A549 (cell line): Measurements from ENCODE around the gene SLC3A2. TPM values are rescaled to one million over a fixed set of nuclear protein-coding genes. Genes with fewer than 3 reads are reported as not detected.

ENCODE experiments used
- ATAC-seq, 2 experiments: fragments of 200-7000 bp in 1 of 2; fragments of >200 bp in 1 of 2; cut with Nextera tagmentation in 1 of 2; cut with Tn5 transposase in 1 of 2; 3 replicates each; pipeline versions ENCODE4 v1.8.0 to v1.9.1; 2018 to 2020; ENCODE audit warnings: mild to moderate bottlenecking in 1 of 2, moderate library complexity in 1 of 2
- CTCF ChIA-PET: fragments of 300-600 bp; sonication (Branson Sonifier 250); formaldehyde crosslinking; extraction: SDS; loops from one replicate; lab custom pipeline; 2021; ENCODE audit warnings: antibody characterized with exemption, inconsistent platforms; lab: Yijun Ruan, JAX
- POLR2A ChIA-PET: fragments of 350-600 bp; formaldehyde crosslinking; extraction: SDS; loops from one replicate; lab custom pipeline; 2021; ENCODE audit warnings: antibody characterized with exemption, inconsistent platforms; lab: Yijun Ruan, JAX
- DNase-seq, 2 experiments: peaks; one replicate each; pipeline versions ENCODE4 v3.0.0 to v3.0.0-alpha.2; 2011 to 2016; ENCODE audit warnings: low read depth in 1 of 2, low spot score in 1 of 2
- FAIRE-seq: peaks from 2 replicates; lab custom pipeline; 2011; peaks lifted over from hg19 to GRCh38; lab: Jason Lieb, UNC
- H3K27ac ChIP-seq, 2 experiments: fragments of >200 bp; sonication (Bioruptor Twin); formaldehyde crosslinking; 3 replicates each; pipeline ENCODE4 v1.5.1; 2016 to 2017
- H3K4me1 ChIP-seq: fragments of >200 bp; sonication (Bioruptor Twin); formaldehyde crosslinking; 3 replicates; pipeline ENCODE4 v1.6.1; 2016
- H3K4me2 ChIP-seq: fragments of >200 bp; sonication (Bioruptor Twin); formaldehyde crosslinking; 3 replicates; pipeline ENCODE4 v1.6.1; 2016
- H3K4me3 ChIP-seq: fragments of >200 bp; sonication (Bioruptor Twin); formaldehyde crosslinking; 3 replicates; pipeline ENCODE4 v1.5.1; 2016
- H3K9me3 ChIP-seq: fragments of >200 bp; sonication (Bioruptor Twin); formaldehyde crosslinking; 3 replicates; pipeline ENCODE4 v1.6.1; 2016
- CBX2 ChIP-seq: fragments of 200-600 bp; sonication (generic); IDR thresholded peaks from 2 replicates; pipeline ENCODE4 v1.6.1; 2016; ENCODE audit warnings: low read depth, mild to moderate bottlenecking, borderline replicate concordance
- CEBPB ChIP-seq, 2 experiments: fragments of >200 bp in 1 of 2; sonication (Bioruptor Twin) in 1 of 2; formaldehyde crosslinking in 1 of 2; IDR thresholded peaks; 2 replicates each; pipeline ENCODE4 v1.6.1; 2012 to 2016
- EHMT2 ChIP-seq: fragments of 200-600 bp; sonication (generic); IDR thresholded peaks from 2 replicates; pipeline ENCODE4 v1.6.1; 2016; ENCODE audit warnings: antibody characterized with exemption, low read depth, mild to moderate bottlenecking, moderate library complexity
- ESRRA ChIP-seq: fragments of 150-350 bp; IDR thresholded peaks from 2 replicates; pipeline ENCODE4 v1.6.1; 2014; ENCODE audit warnings: mild to moderate bottlenecking, low read length, borderline replicate concordance
- FOSB ChIP-seq: fragments of 250-450 bp; sonication (Bioruptor Pico); IDR thresholded peaks from 2 replicates; pipeline ENCODE4 v1.5.0; 2020; ENCODE audit warnings: mild to moderate bottlenecking, moderate library complexity
- FOSL2 ChIP-seq, 2 experiments: fragments of 450-650 bp in 1 of 2; fragments of >200 bp in 1 of 2; sonication (Bioruptor Twin) in 1 of 2; formaldehyde crosslinking; IDR thresholded peaks; 2 replicates each; pipeline versions ENCODE4 v1.5.0 to v1.6.1; 2016 to 2020; ENCODE audit warnings: mild to moderate bottlenecking in 1 of 2, moderate library complexity in 1 of 2
- GATA3 ChIP-seq: IDR thresholded peaks from 2 replicates; pipeline ENCODE4 v1.6.1; 2012; ENCODE audit warnings: borderline replicate concordance
- HDAC2 ChIP-seq: fragments of 200-600 bp; sonication (generic); IDR thresholded peaks from 2 replicates; pipeline ENCODE4 v1.6.1; 2016
- HOXA7 ChIP-seq: fragments of 250-450 bp; sonication (Bioruptor Pico); IDR thresholded peaks from 2 replicates; pipeline ENCODE4 v1.5.0; 2020; ENCODE audit warnings: mild to moderate bottlenecking, moderate library complexity
- HOXB13 ChIP-seq: fragments of 250-450 bp; sonication (Bioruptor Pico); IDR thresholded peaks from 2 replicates; pipeline ENCODE4 v1.5.0; 2020; ENCODE audit warnings: low read depth, mild to moderate bottlenecking, moderate library complexity
- HOXB5 ChIP-seq: fragments of 250-450 bp; sonication (Bioruptor Pico); IDR thresholded peaks from 2 replicates; pipeline ENCODE4 v1.5.0; 2020; ENCODE audit warnings: mild to moderate bottlenecking, moderate library complexity
- JUN ChIP-seq, 2 experiments: fragments of >200 bp; sonication (Bioruptor Twin); formaldehyde crosslinking; IDR thresholded peaks; 2 replicates in 1 of 2; 3 replicates in 1 of 2; pipeline ENCODE4 v1.6.1; 2016 to 2017
- KDM1A ChIP-seq: fragments of 200-600 bp; sonication (generic); IDR thresholded peaks from 2 replicates; pipeline ENCODE4 v1.6.1; 2016; ENCODE audit warnings: low read depth, mild to moderate bottlenecking
- KDM5A ChIP-seq: fragments of 200-600 bp; sonication (generic); IDR thresholded peaks from 2 replicates; pipeline ENCODE4 v1.6.1; 2016; ENCODE audit warnings: antibody characterized with exemption, mild to moderate bottlenecking
- MYC ChIP-seq: IDR thresholded peaks from 2 replicates; pipeline ENCODE4 v1.6.1; 2012; ENCODE audit warnings: mild to moderate bottlenecking, inconsistent platforms, low read length, improper control_type of control experiment, borderline replicate concordance
- NPAS2 ChIP-seq: fragments of 250-450 bp; sonication (Bioruptor Pico); IDR thresholded peaks from 2 replicates; pipeline ENCODE4 v1.8.0; 2022; ENCODE audit warnings: mild to moderate bottlenecking, moderate library complexity, borderline replicate concordance
- PHF8 ChIP-seq: fragments of 200-600 bp; sonication (generic); IDR thresholded peaks from 2 replicates; pipeline ENCODE4 v1.6.1; 2016; ENCODE audit warnings: low read depth, mild to moderate bottlenecking, antibody characterized with exemption, moderate library complexity, borderline replicate concordance
- POLR2A ChIP-seq: IDR thresholded peaks from 2 replicates; pipeline ENCODE4 v1.6.1; 2012; ENCODE audit warnings: mild to moderate bottlenecking, low read length
- RARB ChIP-seq: fragments of 250-450 bp; sonication (Bioruptor Pico); IDR thresholded peaks from 2 replicates; pipeline ENCODE4 v1.8.0; 2021; ENCODE audit warnings: mild to moderate bottlenecking, moderate library complexity
- SMC3 ChIP-seq: fragments of >200 bp; sonication (Bioruptor Twin); formaldehyde crosslinking; IDR thresholded peaks from 3 replicates; pipeline ENCODE4 v1.6.1; 2018; ENCODE audit warnings: inconsistent platforms
- SREBF2 ChIP-seq: fragments of 450-650 bp; IDR thresholded peaks from 2 replicates; pipeline ENCODE4 v1.6.1; 2014; ENCODE audit warnings: mild to moderate bottlenecking, moderate library complexity
- ZSCAN20 ChIP-seq: fragments of 250-450 bp; sonication (Bioruptor Pico); IDR thresholded peaks from 2 replicates; pipeline ENCODE4 v1.8.0; 2022; ENCODE audit warnings: mild to moderate bottlenecking, moderate library complexity
- WGBS: methylation state at CpG from one replicate; pipeline ENCODE4 v1.1.6; 2017; ENCODE audit errors: missing lambda C conversion rate; 5-methylcytosine and 5-hydroxymethylcytosine counted together
- polyA plus RNA-seq, 4 experiments: library from polyadenylated mRNA; depleted of rRNA in 3 of 4; stranded (reverse); fragments of >200 nt; fragmentation: RNase III in 1 of 4; extraction: RNeasy Plus Mini Kit Qiagen cat#74134 plus additional on column Dnase treatment in 1 of 4; gene quantifications; 2 replicates in 3 of 4; 3 replicates in 1 of 4; pipeline ENCODE4 v1.2.3, GENCODE V29; 2011 to 2017
- TF ChIP-seq, protein P1 (sequence below): fragments of 250-450 bp; sonication (Bioruptor Pico); IDR thresholded peaks from 2 replicates; pipeline ENCODE4 v1.5.0; 2020; ENCODE audit warnings: low read depth, mild to moderate bottlenecking, moderate library complexity
- TF ChIP-seq, protein P2 (sequence below): IDR thresholded peaks from 2 replicates; pipeline ENCODE4 v1.6.1; 2012; ENCODE audit warnings: low read depth, borderline replicate concordance
- TF ChIP-seq, protein P3 (sequence below): IDR thresholded peaks from 2 replicates; pipeline ENCODE4 v1.6.1; 2012
- TF ChIP-seq, protein P4 (sequence below): fragments of >200 bp; sonication (Bioruptor Twin); formaldehyde crosslinking; IDR thresholded peaks from 3 replicates; pipeline ENCODE4 v1.6.1; 2016
- TF ChIP-seq, protein P5 (sequence below): IDR thresholded peaks from 2 replicates; pipeline ENCODE4 v1.6.1; 2012
- TF ChIP-seq, protein P6 (sequence below): fragments of 450-650 bp; IDR thresholded peaks from 2 replicates; pipeline ENCODE4 v1.6.1; 2014; ENCODE audit warnings: antibody characterized with exemption
- TF ChIP-seq, protein P7 (sequence below): fragments of >200 bp; sonication (Bioruptor Twin); formaldehyde crosslinking; IDR thresholded peaks from 2 replicates; pipeline ENCODE4 v1.6.1; 2016
- TF ChIP-seq, protein P8 (sequence below): fragments of 200-600 bp; sonication (generic); IDR thresholded peaks from 2 replicates; pipeline ENCODE4 v1.6.1; 2016; ENCODE audit warnings: antibody characterized with exemption, mild to moderate bottlenecking, moderate library complexity

SLC3A2 gene
- polyA plus RNA-seq, 2 of the 4 experiments (the other 2 are of a cell fraction) = 1,007 to 1,064 TPM

DNA sequence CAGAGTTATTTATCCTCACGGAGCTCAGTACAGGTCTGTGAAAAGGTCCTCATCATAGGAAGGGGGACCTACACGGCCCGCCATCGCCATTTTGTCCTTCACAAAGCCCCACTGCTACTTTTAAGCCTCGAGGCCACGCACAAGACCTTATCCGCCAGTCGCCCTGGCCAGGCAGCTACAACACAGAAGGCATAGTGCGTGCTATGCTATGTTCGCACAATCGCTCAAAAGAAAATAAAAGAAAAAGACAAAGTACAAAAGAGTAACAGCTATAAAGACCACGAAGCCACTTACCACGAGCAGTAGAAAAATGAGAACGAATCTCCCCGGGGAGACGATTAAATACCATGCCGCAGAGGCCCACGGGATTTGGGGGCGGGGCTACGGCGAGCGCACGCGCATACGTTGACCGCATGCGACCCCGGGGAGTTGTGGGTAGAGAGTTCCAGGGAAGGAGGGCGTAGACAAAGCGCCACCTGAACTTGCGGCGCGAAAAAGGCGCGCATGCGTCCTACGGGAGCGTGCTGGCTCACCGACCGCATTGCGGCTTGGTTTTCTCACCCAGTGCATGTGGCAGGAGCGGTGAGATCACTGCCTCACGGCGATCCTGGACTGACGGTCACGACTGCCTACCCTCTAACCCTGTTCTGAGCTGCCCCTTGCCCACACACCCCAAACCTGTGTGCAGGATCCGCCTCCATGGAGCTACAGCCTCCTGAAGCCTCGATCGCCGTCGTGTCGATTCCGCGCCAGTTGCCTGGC, 24.9 kb upstream of the SLC3A2 start:
- DNase-seq (peak; percentile 95 to 98), ATAC-seq (peak; percentile 82 to 89)
- peak overlapping the region; percentile 80 for H3K4me3 ChIP-seq
- ChIA-PET POLR2A (interaction anchor here (0.6 to 9.3 kb wide), 17 partner anchors 9 to 893 kb away, joined by 3 to 159 read pairs (median 4); partner anchors contain the start of genes HNRNPUL2, NXF1, SLC3A2 and TTC9C), CTCF (interaction anchor here (0.6 to 5.5 kb wide), 5 partner anchors 8 to 69 kb away, joined by 3 to 42 read pairs (median 6); partner anchors contain the start of genes SLC3A2 and TMEM179B)
- 2% methylated on average over 54 of the region's 54 CpGs for WGBS
- peaks cover 51% of the 10 kb centered on the region for H3K4me1 ChIP-seq
- H3K27ac ChIP-seq = peak overlapping the region; percentile 90 to 96
- no peaks in the 10 kb centered on the region for H3K9me3 ChIP-seq
- no peak for TF ChIP-seq CBX2
- no peak for TF ChIP-seq SREBF2
- TF ChIP-seq, protein P1, sequence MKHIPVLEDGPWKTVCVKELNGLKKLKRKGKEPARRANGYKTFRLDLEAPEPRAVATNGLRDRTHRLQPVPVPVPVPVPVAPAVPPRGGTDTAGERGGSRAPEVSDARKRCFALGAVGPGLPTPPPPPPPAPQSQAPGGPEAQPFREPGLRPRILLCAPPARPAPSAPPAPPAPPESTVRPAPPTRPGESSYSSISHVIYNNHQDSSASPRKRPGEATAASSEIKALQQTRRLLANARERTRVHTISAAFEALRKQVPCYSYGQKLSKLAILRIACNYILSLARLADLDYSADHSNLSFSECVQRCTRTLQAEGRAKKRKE (CRISPR knock-in tag) = 0 out of 2 replicates have a peak, but pooled peaks have one; percentile 14
- TF ChIP-seq, protein P2, sequence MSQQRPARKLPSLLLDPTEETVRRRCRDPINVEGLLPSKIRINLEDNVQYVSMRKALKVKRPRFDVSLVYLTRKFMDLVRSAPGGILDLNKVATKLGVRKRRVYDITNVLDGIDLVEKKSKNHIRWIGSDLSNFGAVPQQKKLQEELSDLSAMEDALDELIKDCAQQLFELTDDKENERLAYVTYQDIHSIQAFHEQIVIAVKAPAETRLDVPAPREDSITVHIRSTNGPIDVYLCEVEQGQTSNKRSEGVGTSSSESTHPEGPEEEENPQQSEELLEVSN = peak; percentile 95
- TF ChIP-seq CEBPB (IDR thresholded peaks at IDR 0.05) = no peak; a peak in 1 of 4 replicates
- TF ChIP-seq FOSB (CRISPR knock-in tag) = peak; percentile 74; the same call in 1 of the 2 replicates
- TF ChIP-seq, protein P3, sequence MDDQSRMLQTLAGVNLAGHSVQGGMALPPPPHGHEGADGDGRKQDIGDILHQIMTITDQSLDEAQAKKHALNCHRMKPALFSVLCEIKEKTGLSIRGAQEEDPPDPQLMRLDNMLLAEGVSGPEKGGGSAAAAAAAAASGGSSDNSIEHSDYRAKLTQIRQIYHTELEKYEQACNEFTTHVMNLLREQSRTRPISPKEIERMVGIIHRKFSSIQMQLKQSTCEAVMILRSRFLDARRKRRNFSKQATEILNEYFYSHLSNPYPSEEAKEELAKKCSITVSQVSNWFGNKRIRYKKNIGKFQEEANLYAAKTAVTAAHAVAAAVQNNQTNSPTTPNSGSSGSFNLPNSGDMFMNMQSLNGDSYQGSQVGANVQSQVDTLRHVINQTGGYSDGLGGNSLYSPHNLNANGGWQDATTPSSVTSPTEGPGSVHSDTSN = peak; percentile 55
- peak; percentile 92 for TF ChIP-seq HOXA7
- TF ChIP-seq ZSCAN20 (CRISPR knock-in tag) = no peak
- TF ChIP-seq HOXB5 = peak; percentile 57; the same call in 1 of the 2 replicates
- peak; percentile 83 for TF ChIP-seq RARB (CRISPR knock-in tag)
- no peak for TF ChIP-seq SMC3
- TF ChIP-seq, protein P4, sequence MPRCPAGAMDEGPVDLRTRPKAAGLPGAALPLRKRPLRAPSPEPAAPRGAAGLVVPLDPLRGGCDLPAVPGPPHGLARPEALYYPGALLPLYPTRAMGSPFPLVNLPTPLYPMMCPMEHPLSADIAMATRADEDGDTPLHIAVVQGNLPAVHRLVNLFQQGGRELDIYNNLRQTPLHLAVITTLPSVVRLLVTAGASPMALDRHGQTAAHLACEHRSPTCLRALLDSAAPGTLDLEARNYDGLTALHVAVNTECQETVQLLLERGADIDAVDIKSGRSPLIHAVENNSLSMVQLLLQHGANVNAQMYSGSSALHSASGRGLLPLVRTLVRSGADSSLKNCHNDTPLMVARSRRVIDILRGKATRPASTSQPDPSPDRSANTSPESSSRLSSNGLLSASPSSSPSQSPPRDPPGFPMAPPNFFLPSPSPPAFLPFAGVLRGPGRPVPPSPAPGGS = peak; percentile 100
- peak; percentile 98 for TF ChIP-seq PHF8
- TF ChIP-seq JUN (IDR thresholded peaks at IDR 0.05) = peak; percentile 100
- no peak for TF ChIP-seq EHMT2
- peak; percentile 95 for TF ChIP-seq POLR2A
- peak; percentile 4 for TF ChIP-seq GATA3
- TF ChIP-seq FOSL2 (IDR thresholded peaks at IDR 0.05) = no peak
- TF ChIP-seq FOSL2 (CRISPR knock-in tag; IDR thresholded peaks at IDR 0.05) = no peak
- TF ChIP-seq, protein P5, sequence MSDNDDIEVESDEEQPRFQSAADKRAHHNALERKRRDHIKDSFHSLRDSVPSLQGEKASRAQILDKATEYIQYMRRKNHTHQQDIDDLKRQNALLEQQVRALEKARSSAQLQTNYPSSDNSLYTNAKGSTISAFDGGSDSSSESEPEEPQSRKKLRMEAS = peak; percentile 100
- TF ChIP-seq, protein P6, sequence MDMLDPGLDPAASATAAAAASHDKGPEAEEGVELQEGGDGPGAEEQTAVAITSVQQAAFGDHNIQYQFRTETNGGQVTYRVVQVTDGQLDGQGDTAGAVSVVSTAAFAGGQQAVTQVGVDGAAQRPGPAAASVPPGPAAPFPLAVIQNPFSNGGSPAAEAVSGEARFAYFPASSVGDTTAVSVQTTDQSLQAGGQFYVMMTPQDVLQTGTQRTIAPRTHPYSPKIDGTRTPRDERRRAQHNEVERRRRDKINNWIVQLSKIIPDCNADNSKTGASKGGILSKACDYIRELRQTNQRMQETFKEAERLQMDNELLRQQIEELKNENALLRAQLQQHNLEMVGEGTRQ = peak; percentile 44
- TF ChIP-seq ESRRA = 0 out of 2 replicates have a peak, but pooled peaks have one; percentile 33
- TF ChIP-seq NPAS2 (CRISPR knock-in tag) = no peak
- TF ChIP-seq KDM5A = peak; percentile 88
- peak; percentile 97 for TF ChIP-seq MYC
- TF ChIP-seq, protein P7, sequence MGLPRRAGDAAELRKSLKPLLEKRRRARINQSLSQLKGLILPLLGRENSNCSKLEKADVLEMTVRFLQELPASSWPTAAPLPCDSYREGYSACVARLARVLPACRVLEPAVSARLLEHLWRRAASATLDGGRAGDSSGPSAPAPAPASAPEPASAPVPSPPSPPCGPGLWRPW = no peak
- TF ChIP-seq KDM1A = no peak
- TF ChIP-seq, protein P8, sequence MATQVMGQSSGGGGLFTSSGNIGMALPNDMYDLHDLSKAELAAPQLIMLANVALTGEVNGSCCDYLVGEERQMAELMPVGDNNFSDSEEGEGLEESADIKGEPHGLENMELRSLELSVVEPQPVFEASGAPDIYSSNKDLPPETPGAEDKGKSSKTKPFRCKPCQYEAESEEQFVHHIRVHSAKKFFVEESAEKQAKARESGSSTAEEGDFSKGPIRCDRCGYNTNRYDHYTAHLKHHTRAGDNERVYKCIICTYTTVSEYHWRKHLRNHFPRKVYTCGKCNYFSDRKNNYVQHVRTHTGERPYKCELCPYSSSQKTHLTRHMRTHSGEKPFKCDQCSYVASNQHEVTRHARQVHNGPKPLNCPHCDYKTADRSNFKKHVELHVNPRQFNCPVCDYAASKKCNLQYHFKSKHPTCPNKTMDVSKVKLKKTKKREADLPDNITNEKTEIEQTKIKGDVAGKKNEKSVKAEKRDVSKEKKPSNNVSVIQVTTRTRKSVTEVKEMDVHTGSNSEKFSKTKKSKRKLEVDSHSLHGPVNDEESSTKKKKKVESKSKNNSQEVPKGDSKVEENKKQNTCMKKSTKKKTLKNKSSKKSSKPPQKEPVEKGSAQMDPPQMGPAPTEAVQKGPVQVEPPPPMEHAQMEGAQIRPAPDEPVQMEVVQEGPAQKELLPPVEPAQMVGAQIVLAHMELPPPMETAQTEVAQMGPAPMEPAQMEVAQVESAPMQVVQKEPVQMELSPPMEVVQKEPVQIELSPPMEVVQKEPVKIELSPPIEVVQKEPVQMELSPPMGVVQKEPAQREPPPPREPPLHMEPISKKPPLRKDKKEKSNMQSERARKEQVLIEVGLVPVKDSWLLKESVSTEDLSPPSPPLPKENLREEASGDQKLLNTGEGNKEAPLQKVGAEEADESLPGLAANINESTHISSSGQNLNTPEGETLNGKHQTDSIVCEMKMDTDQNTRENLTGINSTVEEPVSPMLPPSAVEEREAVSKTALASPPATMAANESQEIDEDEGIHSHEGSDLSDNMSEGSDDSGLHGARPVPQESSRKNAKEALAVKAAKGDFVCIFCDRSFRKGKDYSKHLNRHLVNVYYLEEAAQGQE = peak; percentile 57
- TF ChIP-seq HOXB13 (CRISPR knock-in tag) = 0 out of 2 replicates have a peak, but pooled peaks have one; percentile 39
- peak; percentile 67; the same call in 1 of the 2 replicates for TF ChIP-seq HDAC2
- TF ChIP-seq, all 56 proteins: peak for 20
- FAIRE-seq = no peak
- peak overlapping the region; percentile 98 for H3K4me2 ChIP-seq
